Caco-2 (cell line): ENCODE measurements around the gene AHRR. TPM values are rescaled to one million over a fixed set of nuclear protein-coding genes. Genes with fewer than 3 reads are reported as not detected.
"Not testable (repeated sequence)": the region's sequence is repeated elsewhere in the genome, so short reads cannot be mapped to it uniquely, and the experiment has no call there.

Experiments
- BruUV-seq: library from RNA; stranded (reverse); fragments of 400-500 nt; replicated peaks from 2 replicates; lab custom pipeline; 2021; lab: Mats Ljungman, UMichigan
- CTCF ChIA-PET: fragments of 300-600 bp; sonication (Branson Sonifier 250); formaldehyde crosslinking; loops from one replicate; lab custom pipeline; 2022; ENCODE audit warnings: antibody characterized with exemption; lab: Charles Lee
- POLR2A ChIA-PET: fragments of 300-600 bp; sonication (Branson Sonifier 250); formaldehyde crosslinking; loops from one replicate; lab custom pipeline; 2022; ENCODE audit warnings: antibody characterized with exemption; lab: Charles Lee
- DNase-seq, 2 experiments: peaks; one replicate each; pipeline versions ENCODE4 v3.0.0 to v3.0.0-alpha.2; 2020 to 2022
- H3K27me3 ChIP-seq: replicated peaks from 2 replicates; pipeline ENCODE4 v1.6.0; 2011; ENCODE audit warnings: low read length; ENCODE audit not compliant: control insufficient read depth, insufficient read depth
- H3K36me3 ChIP-seq: 2 replicates; pipeline ENCODE4 v1.5.1; 2011; ENCODE audit warnings: low read length; ENCODE audit not compliant: control insufficient read depth, insufficient read depth
- H3K4me1 ChIP-seq: fragments of 250-450 bp; sonication (Bioruptor Pico); 2 replicates; pipeline ENCODE4 v1.5.1; 2020; ENCODE audit warnings: mild to moderate bottlenecking
- H3K4me3 ChIP-seq: 2 replicates; pipeline ENCODE4 v1.5.1; 2011; ENCODE audit warnings: low read depth, mild to moderate bottlenecking, control low read depth, low read length
- H3K9me3 ChIP-seq: fragments of 250-450 bp; sonication (Bioruptor Pico); 2 replicates; pipeline ENCODE4 v1.5.1; 2020; ENCODE audit warnings: mild to moderate bottlenecking, moderate library complexity
- H3K27ac Mint-ChIP-seq: one replicate; pipeline ENCODE4 v1.8.0; 2022; ENCODE audit warnings: mixed read lengths; ENCODE audit not compliant: unreplicated experiment
- H3K27me3 Mint-ChIP-seq: one replicate; pipeline ENCODE4 v1.8.0; 2022; ENCODE audit warnings: mixed read lengths; ENCODE audit not compliant: insufficient read depth, unreplicated experiment
- H3K36me3 Mint-ChIP-seq: one replicate; pipeline ENCODE4 v1.8.0; 2022; ENCODE audit warnings: mild to moderate bottlenecking, mixed read lengths; ENCODE audit not compliant: insufficient read depth, unreplicated experiment
- H3K4me1 Mint-ChIP-seq: one replicate; pipeline ENCODE4 v1.8.0; 2022; ENCODE audit warnings: low read depth, mixed read lengths; ENCODE audit not compliant: unreplicated experiment
- H3K4me3 Mint-ChIP-seq: one replicate; pipeline ENCODE4 v1.8.0; 2022; ENCODE audit warnings: mild to moderate bottlenecking, moderate library complexity, mixed read lengths; ENCODE audit not compliant: unreplicated experiment
- H3K9me3 Mint-ChIP-seq: one replicate; pipeline ENCODE4 v1.8.0; 2022; ENCODE audit warnings: mixed read lengths; ENCODE audit not compliant: unreplicated experiment
- intact Hi-C: fragments of 100-400 bp; cut with micrococcal nuclease; formaldehyde crosslinking; loops from one replicate; pipeline ENCODE4 v1.10.0; 2022; ENCODE audit not compliant: unreplicated experiment
- total RNA-seq: library from RNA; stranded (reverse); gene quantifications from 2 replicates; pipeline ENCODE4 v1.2.3, GENCODE V29; 2022
- TF ChIP-seq, protein P1 (sequence below), 2 experiments: fragments of 200-600 bp in 1 of 2; IDR thresholded peaks; 1 replicate in 1 of 2; 2 replicates in 1 of 2; pipeline versions ENCODE4 v1.5.1 to v1.8.0; 2011 to 2022; ENCODE audit warnings: antibody characterized with exemption in 1 of 2, control low read depth in 1 of 2, inconsistent platforms in 1 of 2, low read depth in 1 of 2, low read length in 1 of 2, mild to moderate bottlenecking in 1 of 2, moderate library complexity in 1 of 2; ENCODE audit not compliant: insufficient read depth in 1 of 2, severe bottlenecking in 1 of 2, unreplicated experiment in 1 of 2

Gene AHRR
- total RNA-seq, 1 experiment from 2014 or later: 1.1 TPM

DNA sequence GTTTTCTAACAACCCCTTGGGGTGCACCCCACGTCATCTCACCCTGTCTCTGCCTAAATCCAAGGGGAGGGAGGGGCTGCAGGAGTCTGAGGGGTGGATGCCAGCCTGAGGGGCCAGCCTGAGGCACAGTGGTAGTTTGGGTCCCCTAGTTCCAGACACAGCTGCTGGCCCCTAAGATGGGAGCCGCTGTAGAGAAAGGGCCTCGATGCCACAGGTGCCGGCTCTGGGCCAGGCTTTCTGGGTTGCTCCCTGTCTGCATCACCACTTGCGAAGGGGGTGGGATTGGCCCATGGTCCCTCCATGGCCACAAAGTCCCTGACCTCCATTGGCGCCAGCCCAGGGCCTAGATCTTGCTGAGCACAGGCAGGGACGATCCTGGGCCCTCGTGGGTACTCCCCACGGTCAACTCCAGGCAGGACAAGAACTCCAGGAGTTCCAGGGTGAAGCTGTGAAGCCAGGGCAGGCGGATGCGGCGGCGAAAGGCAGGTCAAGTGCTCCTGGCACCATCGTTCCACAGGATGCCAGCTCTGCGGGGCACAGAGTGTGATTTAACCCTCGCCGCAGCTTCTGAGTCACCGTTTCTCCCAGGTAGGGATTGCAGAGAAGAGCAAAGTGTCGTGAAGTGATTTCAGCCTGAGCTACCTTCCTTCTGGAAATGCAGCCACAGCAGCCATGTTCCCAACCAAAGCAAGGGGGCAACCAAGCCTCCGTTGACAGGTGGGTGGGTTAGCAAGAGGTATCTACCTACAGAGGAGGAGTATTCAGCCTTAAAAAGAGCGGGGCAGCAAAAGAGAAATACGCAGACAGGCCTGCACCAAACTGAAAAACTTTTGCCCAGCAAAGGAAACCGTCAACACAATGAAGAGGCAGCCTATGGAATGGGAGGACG, 79.9 kb downstream of the AHRR start:
- CTCF ChIA-PET: no interaction called here

DNA sequence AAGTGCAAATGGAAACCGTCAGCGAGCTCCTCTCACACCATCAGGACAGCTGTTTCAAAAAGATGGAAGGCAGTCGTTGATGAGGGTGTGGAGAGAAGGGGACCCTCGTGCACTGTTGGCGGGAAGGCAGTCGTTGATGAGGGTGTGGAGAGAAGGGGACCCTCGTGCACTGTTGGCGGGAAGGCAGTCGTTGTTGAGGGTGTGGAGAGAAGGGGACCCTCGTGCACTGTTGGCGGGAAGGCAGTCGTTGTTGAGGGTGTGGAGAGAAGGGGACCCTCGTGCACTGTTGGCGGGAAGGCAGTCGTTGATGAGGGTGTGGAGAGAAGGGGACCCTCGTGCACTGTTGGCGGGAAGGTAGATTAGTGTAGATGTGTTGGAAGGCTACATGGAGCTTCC, 80.7 kb downstream of the AHRR start:
- H3K4me3 ChIP-seq, H3K27me3 ChIP-seq, POLR2A ChIA-PET, H3K4me3 Mint-ChIP-seq, H3K4me1 Mint-ChIP-seq, H3K27ac Mint-ChIP-seq, intact Hi-C loops, DNase-seq, H3K9me3 ChIP-seq, BruUV-seq, H3K36me3 Mint-ChIP-seq, H3K36me3 ChIP-seq, H3K9me3 Mint-ChIP-seq, H3K4me1 ChIP-seq: not testable (repeated sequence)
- CTCF ChIA-PET: interaction anchor here (0.6 kb wide), 1 partner anchor 168 kb away, joined by 3 read pairs; no protein-coding TSS in a partner anchor
- peaks cover 19% of the 10 kb centered on the region for H3K27me3 Mint-ChIP-seq

More for the DNA sequence above, 79.9 kb downstream of the AHRR start:
- no peaks in the 10 kb centered on the region for H3K36me3 ChIP-seq
- no peak overlapping the region for H3K4me3 ChIP-seq
- BruUV-seq: no TSS peak
- peaks cover 17% of the 10 kb centered on the region for H3K27me3 Mint-ChIP-seq
- no peaks in the 10 kb centered on the region for H3K4me1 ChIP-seq
- no peaks in the 10 kb centered on the region; the same call in 1 of the 2 replicates for H3K27me3 ChIP-seq
- H3K9me3 ChIP-seq: no peaks in the 10 kb centered on the region
- no peak overlapping the region for H3K27ac Mint-ChIP-seq
- H3K4me1 Mint-ChIP-seq: no peaks in the 10 kb centered on the region
- H3K4me3 Mint-ChIP-seq: no peak overlapping the region
- no peak for DNase-seq
- TF ChIP-seq, protein P1, sequence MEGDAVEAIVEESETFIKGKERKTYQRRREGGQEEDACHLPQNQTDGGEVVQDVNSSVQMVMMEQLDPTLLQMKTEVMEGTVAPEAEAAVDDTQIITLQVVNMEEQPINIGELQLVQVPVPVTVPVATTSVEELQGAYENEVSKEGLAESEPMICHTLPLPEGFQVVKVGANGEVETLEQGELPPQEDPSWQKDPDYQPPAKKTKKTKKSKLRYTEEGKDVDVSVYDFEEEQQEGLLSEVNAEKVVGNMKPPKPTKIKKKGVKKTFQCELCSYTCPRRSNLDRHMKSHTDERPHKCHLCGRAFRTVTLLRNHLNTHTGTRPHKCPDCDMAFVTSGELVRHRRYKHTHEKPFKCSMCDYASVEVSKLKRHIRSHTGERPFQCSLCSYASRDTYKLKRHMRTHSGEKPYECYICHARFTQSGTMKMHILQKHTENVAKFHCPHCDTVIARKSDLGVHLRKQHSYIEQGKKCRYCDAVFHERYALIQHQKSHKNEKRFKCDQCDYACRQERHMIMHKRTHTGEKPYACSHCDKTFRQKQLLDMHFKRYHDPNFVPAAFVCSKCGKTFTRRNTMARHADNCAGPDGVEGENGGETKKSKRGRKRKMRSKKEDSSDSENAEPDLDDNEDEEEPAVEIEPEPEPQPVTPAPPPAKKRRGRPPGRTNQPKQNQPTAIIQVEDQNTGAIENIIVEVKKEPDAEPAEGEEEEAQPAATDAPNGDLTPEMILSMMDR (IDR thresholded peaks at IDR 0.05; ENCODE audit: insufficient read depth in 1 of 2, low read depth in 1 of 2, low read length in 1 of 2, severe bottlenecking in 1 of 2, unreplicated experiment in 1 of 2): no peak
- H3K9me3 Mint-ChIP-seq: no peaks in the 10 kb centered on the region
- POLR2A ChIA-PET: no interaction called here
- H3K36me3 Mint-ChIP-seq: no peaks in the 10 kb centered on the region
- intact Hi-C loops: no loop called here

- Histone ChIP-seq H3K9me3 (no peaks in the 10 kb centered on the region), H3K36me3 (no peaks in the 10 kb centered on the region), H3K27me3 (no peaks in the 10 kb centered on the region; the same call in 1 of the 2 replicates), H3K4me3 (no peak overlapping the region), H3K4me1 (no peaks in the 10 kb centered on the region)
- H3K27me3 Mint-ChIP-seq: peaks cover 19% of the 10 kb centered on the region
- intact Hi-C loops: no loop called here
- H3K9me3 Mint-ChIP-seq: no peaks in the 10 kb centered on the region
- no peak overlapping the region for H3K4me3 Mint-ChIP-seq
- ChIA-PET POLR2A (no interaction called here), CTCF (interaction anchor here (0.6 kb wide), 1 partner anchor 168 kb away, joined by 3 read pairs; no protein-coding TSS in a partner anchor)
- no peak overlapping the region for H3K27ac Mint-ChIP-seq
- H3K36me3 Mint-ChIP-seq: no peaks in the 10 kb centered on the region
- BruUV-seq: no TSS peak
- no peak for DNase-seq
- H3K4me1 Mint-ChIP-seq: no peaks in the 10 kb centered on the region
- TF ChIP-seq, protein P1 (IDR thresholded peaks at IDR 0.05; ENCODE audit: insufficient read depth in 1 of 2, low read depth in 1 of 2, low read length in 1 of 2, severe bottlenecking in 1 of 2, unreplicated experiment in 1 of 2): no peak
Measured at GRCh38 chr5:402615-403359, 81.3 kb downstream of the AHRR start.
